Activated naive CD8-positive, alpha-beta T cell treated with anti-CD3 and anti-CD28 coated beads, Interleukin-2, amount 50 U/mL, for 24 hours (primary cell): Measurements from ENCODE around the gene CHD1L.

Experiments
- ATAC-seq: fragments of 150-1000 bp; cut with Tn5 transposase; one replicate; pipeline ENCODE4 v1.10.0; 2021
- DNase-seq: peaks from one replicate; pipeline ENCODE4 v3.0.0; 2021
- H3K27ac Mint-ChIP-seq: one replicate; pipeline ENCODE4 v1.8.0; 2021; ENCODE audit warnings: mild to moderate bottlenecking, mixed read lengths
- H3K27me3 Mint-ChIP-seq: one replicate; pipeline ENCODE4 v1.8.0; 2021; ENCODE audit warnings: mixed read lengths
- H3K36me3 Mint-ChIP-seq: one replicate; pipeline ENCODE4 v1.8.0; 2021; ENCODE audit warnings: low read depth, mixed read lengths
- H3K4me1 Mint-ChIP-seq: one replicate; pipeline ENCODE4 v1.8.0; 2021; ENCODE audit warnings: mixed read lengths
- H3K4me3 Mint-ChIP-seq: one replicate; pipeline ENCODE4 v1.8.0; 2021; ENCODE audit warnings: mild to moderate bottlenecking, moderate library complexity, mixed read lengths
- H3K9me3 Mint-ChIP-seq: one replicate; pipeline ENCODE4 v1.8.0; 2021; ENCODE audit warnings: mixed read lengths

Gene CHD1L

GRCh38 chr1:147337040-147337630 lies 94.7 kb downstream of the CHD1L start:
- DNase-seq = no peak
- Mint-ChIP-seq H3K4me3 (no peak overlapping the region), H3K27me3 (peaks cover 21% of the 10 kb centered on the region)

DNA sequence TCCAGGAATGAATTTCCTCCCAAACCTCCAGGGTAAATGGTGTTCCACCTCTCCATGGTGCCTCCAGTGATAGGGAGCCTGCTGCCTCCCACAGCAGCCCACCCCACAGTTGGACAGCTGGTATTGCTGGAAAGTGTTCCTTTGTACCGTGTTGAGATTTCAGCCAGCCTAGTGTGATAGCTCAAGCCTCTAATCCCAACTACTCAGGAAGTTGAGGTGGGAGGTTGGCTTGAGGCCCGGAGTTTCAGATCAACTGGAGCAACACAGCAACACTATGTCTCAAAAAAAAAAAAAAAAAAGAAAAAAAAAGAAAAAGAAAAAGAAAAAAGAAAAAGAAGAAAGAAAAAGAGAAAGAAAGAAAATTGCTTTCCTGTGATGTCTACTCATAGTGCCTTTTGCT lies 96.1 kb downstream of the CHD1L start:
- no peaks in the 10 kb centered on the region for H3K4me1 Mint-ChIP-seq
- H3K9me3 Mint-ChIP-seq = no peaks in the 10 kb centered on the region
- H3K4me3 Mint-ChIP-seq = no peak overlapping the region
- DNase-seq (no peak), ATAC-seq (no peak)
- no peak overlapping the region for H3K27ac Mint-ChIP-seq
- H3K27me3 Mint-ChIP-seq = peaks cover 21% of the 10 kb centered on the region
- no peaks in the 10 kb centered on the region for H3K36me3 Mint-ChIP-seq

More at GRCh38 chr1:147337040-147337630, 94.7 kb downstream of the CHD1L start:
- Mint-ChIP-seq H3K36me3 (no peaks in the 10 kb centered on the region), H3K4me1 (no peaks in the 10 kb centered on the region), H3K27ac (no peak overlapping the region), H3K9me3 (no peaks in the 10 kb centered on the region)
- ATAC-seq = no peak

GRCh38 chr1:147341246-147341645 lies 98.8 kb downstream of the CHD1L start:
- ATAC-seq (no peak), DNase-seq (no peak)
- no peaks in the 10 kb centered on the region for H3K9me3 Mint-ChIP-seq
- peaks cover 33% of the 10 kb centered on the region for H3K27me3 Mint-ChIP-seq
- no peak overlapping the region for H3K4me3 Mint-ChIP-seq
- H3K36me3 Mint-ChIP-seq = no peaks in the 10 kb centered on the region
- no peak overlapping the region for H3K27ac Mint-ChIP-seq
- H3K4me1 Mint-ChIP-seq = no peaks in the 10 kb centered on the region
